Prostate gland (tissue), 2 donors: ENCODE results near the gene NPM1.

ENCODE experiments used
- POLR2A ChIP-seq: fragments of 450-650 bp; IDR thresholded peaks from one replicate; pipeline ENCODE4 v1.6.1; 2016; ENCODE audit warnings: antibody characterized with exemption, mild to moderate bottlenecking
- POLR2AphosphoS5 ChIP-seq: sonication (generic); formaldehyde crosslinking; IDR thresholded peaks from one replicate; pipeline ENCODE4 v1.6.1; 2017; ENCODE audit warnings: antibody characterized with exemption
- TF ChIP-seq, protein P1 (sequence below), 4 experiments: fragments of 200-600 bp in 2 of 4; fragments of 450-650 bp in 2 of 4; sonication (generic) in 2 of 4; IDR thresholded peaks; 1 replicate in 3 of 4; 2 replicates in 1 of 4; pipeline ENCODE4 v1.5.1; 2016 to 2019; ENCODE audit warnings: antibody characterized with exemption in 4 of 4, mild to moderate bottlenecking in 2 of 4, moderate library complexity in 2 of 4

GRCh38 chr5:171419688-171420430, 32.2 kb downstream of the NPM1 start:
- TF ChIP-seq, protein P1, sequence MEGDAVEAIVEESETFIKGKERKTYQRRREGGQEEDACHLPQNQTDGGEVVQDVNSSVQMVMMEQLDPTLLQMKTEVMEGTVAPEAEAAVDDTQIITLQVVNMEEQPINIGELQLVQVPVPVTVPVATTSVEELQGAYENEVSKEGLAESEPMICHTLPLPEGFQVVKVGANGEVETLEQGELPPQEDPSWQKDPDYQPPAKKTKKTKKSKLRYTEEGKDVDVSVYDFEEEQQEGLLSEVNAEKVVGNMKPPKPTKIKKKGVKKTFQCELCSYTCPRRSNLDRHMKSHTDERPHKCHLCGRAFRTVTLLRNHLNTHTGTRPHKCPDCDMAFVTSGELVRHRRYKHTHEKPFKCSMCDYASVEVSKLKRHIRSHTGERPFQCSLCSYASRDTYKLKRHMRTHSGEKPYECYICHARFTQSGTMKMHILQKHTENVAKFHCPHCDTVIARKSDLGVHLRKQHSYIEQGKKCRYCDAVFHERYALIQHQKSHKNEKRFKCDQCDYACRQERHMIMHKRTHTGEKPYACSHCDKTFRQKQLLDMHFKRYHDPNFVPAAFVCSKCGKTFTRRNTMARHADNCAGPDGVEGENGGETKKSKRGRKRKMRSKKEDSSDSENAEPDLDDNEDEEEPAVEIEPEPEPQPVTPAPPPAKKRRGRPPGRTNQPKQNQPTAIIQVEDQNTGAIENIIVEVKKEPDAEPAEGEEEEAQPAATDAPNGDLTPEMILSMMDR (IDR thresholded peaks at IDR 0.05), result no peak
- TF ChIP-seq POLR2A (no peak), POLR2AphosphoS5 (no peak)
